Calu3 (cell line): ENCODE measurements around the gene TSHZ2. TPM values are rescaled to one million over a fixed set of nuclear protein-coding genes. Genes with fewer than 3 reads are reported as not detected.

Experiments used
- BruUV-seq: library from RNA; stranded (reverse); fragments of 400-500 nt; replicated peaks from 2 replicates; lab custom pipeline; 2021; lab: Mats Ljungman, UMichigan
- CTCF ChIA-PET: fragments of 300-600 bp; sonication (Branson Sonifier 250); formaldehyde crosslinking; loops from one replicate; lab custom pipeline; 2022; ENCODE audit warnings: antibody characterized with exemption; lab: Charles Lee
- DNase-seq: peaks from one replicate; pipeline ENCODE4 v3.0.0; 2022
- H3K27ac Mint-ChIP-seq: one replicate; pipeline ENCODE4 v1.8.0; 2022; ENCODE audit warnings: mixed read lengths; ENCODE audit not compliant: unreplicated experiment
- H3K27me3 Mint-ChIP-seq: one replicate; pipeline ENCODE4 v1.8.0; 2022; ENCODE audit warnings: mixed read lengths; ENCODE audit not compliant: unreplicated experiment
- H3K36me3 Mint-ChIP-seq: one replicate; pipeline ENCODE4 v1.8.0; 2022; ENCODE audit warnings: mild to moderate bottlenecking, moderate library complexity, mixed read lengths; ENCODE audit not compliant: insufficient read depth, unreplicated experiment
- H3K4me1 Mint-ChIP-seq: one replicate; pipeline ENCODE4 v1.8.0; 2022; ENCODE audit warnings: mild to moderate bottlenecking, low read depth, mixed read lengths; ENCODE audit not compliant: unreplicated experiment
- H3K4me3 Mint-ChIP-seq: one replicate; pipeline ENCODE4 v1.8.0; 2022; ENCODE audit warnings: mild to moderate bottlenecking, low read depth, moderate library complexity, mixed read lengths; ENCODE audit not compliant: unreplicated experiment
- H3K9me3 Mint-ChIP-seq: one replicate; pipeline ENCODE4 v1.8.0; 2022; ENCODE audit warnings: low read depth, mixed read lengths; ENCODE audit not compliant: unreplicated experiment
- CTCF ChIP-seq: fragments of 200-600 bp; IDR thresholded peaks from one replicate; pipeline ENCODE4 v1.8.0; 2022; ENCODE audit warnings: antibody characterized with exemption; ENCODE audit not compliant: unreplicated experiment
- intact Hi-C: fragments of 100-400 bp; cut with micrococcal nuclease; formaldehyde crosslinking; loops from one replicate; pipeline ENCODE4 v1.10.0; 2022; ENCODE audit not compliant: unreplicated experiment
- total RNA-seq: library from RNA; stranded (reverse); gene quantifications from 2 replicates; pipeline ENCODE4 v1.2.3, GENCODE V29; 2022

Gene TSHZ2
- total RNA-seq, 1 experiment from 2014 or later, result not detected

GRCh38 chr20:53175135-53175780 is 203.1 kb downstream of the TSHZ2 start:
- Mint-ChIP-seq H3K4me3 (no peak overlapping the region), H3K4me1 (no peaks in the 10 kb centered on the region), H3K27me3 (peaks cover 59% of the 10 kb centered on the region), H3K27ac (no peak overlapping the region), H3K36me3 (no peaks in the 10 kb centered on the region), H3K9me3 (no peaks in the 10 kb centered on the region)
- BruUV-seq, result no TSS peak
- CTCF ChIA-PET, result no interaction called here
- no peak for TF ChIP-seq CTCF
- no peak for DNase-seq
- intact Hi-C loops, result no loop called here

- TF ChIP-seq CTCF, result no peak
- Mint-ChIP-seq H3K36me3 (no peaks in the 10 kb centered on the region), H3K27ac (no peak overlapping the region), H3K27me3 (peaks cover 68% of the 10 kb centered on the region), H3K4me1 (no peaks in the 10 kb centered on the region), H3K9me3 (no peaks in the 10 kb centered on the region), H3K4me3 (no peak overlapping the region)
- CTCF ChIA-PET, result no interaction called here
- no peak for DNase-seq
- BruUV-seq, result no TSS peak
- intact Hi-C loops, result no loop called here
These were observed 204.0 kb downstream of the TSHZ2 start for GRCh38 chr20:53176134-53176533.

GRCh38 chr20:53177687-53178086 is 205.5 kb downstream of the TSHZ2 start:
- H3K4me1 Mint-ChIP-seq, result no peaks in the 10 kb centered on the region

GRCh38 chr20:53179749-53180148 is 207.6 kb downstream of the TSHZ2 start:
- BruUV-seq, result no TSS peak
- Mint-ChIP-seq H3K9me3 (no peaks in the 10 kb centered on the region), H3K36me3 (no peaks in the 10 kb centered on the region), H3K4me1 (no peaks in the 10 kb centered on the region), H3K4me3 (no peak overlapping the region), H3K27ac (no peak overlapping the region), H3K27me3 (peaks cover 88% of the 10 kb centered on the region)
- intact Hi-C loops, result no loop called here
- CTCF ChIA-PET, result no interaction called here
- no peak for TF ChIP-seq CTCF
- no peak for DNase-seq

More at GRCh38 chr20:53177687-53178086, 205.5 kb downstream of the TSHZ2 start:
- BruUV-seq, result no TSS peak
- no peak for DNase-seq
- CTCF ChIA-PET, result no interaction called here
- no peak for TF ChIP-seq CTCF
- intact Hi-C loops, result no loop called here
- Mint-ChIP-seq H3K27me3 (peaks cover 83% of the 10 kb centered on the region), H3K36me3 (no peaks in the 10 kb centered on the region), H3K27ac (no peak overlapping the region), H3K9me3 (no peaks in the 10 kb centered on the region), H3K4me3 (no peak overlapping the region)
